GM19025 (cell line): ENCODE measurements around the gene ACTN4.
A peak's percentile ranks its signal among the peaks of the same experiment; 100 is the strongest.

Source experiments
- ATAC-seq: cut with Tn5 transposase; IDR thresholded peaks from one replicate; pipeline ENCODE4 v1.9.1; 2021; ENCODE audit warnings: mild to moderate bottlenecking, low read depth, moderate library complexity; ENCODE audit not compliant: unreplicated experiment

ACTN4 gene

DNA sequence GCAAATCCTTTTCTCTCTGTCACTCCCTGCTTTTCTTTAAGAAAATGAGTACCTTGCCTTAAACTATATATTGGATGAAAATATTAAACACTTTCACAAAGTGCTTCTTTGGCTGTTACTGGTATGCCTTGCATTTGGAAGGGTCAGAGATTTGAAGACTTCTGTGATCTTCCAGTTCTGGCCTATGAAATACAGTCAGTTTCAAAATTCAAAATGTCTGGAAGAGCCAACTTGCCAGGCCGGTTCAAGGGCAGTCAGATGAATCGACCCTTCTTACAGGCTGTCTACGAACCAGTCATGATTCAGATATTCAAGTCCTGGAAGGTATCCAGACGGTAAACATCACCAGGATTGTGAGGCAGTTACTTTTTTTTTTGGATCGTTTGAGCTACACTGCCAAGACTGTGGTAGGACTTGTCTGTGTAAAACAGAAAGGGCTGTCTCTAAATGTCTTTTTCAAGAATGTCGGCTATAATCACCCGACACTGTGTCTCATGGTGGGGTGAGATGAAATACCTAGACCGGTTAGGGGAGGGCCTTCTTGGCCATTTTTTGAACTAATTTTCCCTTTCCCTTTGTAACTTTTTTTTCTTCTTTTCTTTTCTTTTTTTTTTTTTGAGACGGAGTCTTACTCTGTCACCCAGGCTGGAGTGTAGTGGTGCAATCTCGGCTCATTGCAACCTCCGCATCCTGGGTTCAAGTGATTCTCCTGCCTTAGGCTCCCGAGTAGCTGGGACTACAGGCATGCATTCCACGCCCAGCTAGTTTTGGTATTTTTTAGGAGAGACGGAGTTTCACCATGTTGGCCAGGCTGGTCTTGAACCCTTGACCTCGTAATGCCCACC, 11.2 kb downstream of the ACTN4 start:
- ATAC-seq = no peak

GRCh38 chr19:38660724-38661123, 13.3 kb downstream of the ACTN4 start:
- no peak for ATAC-seq

DNA sequence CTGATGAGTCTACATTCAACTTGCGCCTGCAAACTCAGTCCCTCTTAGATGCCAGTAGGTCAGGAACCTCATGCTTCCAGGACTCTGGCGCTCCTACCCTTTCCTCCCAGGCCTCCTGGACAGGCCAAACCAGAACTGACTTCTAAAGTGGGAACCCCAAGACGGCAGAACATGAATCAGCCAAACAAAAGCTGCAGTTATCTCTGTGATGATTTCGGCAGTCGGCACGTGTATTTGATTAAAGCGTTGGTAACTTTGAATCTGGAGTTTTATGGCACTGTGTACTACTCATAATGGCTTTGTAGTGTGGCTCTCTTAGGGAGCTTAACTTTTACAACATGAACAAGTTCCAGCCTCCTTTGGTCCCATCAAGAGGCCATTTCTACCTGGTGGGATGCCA, 13.7 kb downstream of the ACTN4 start:
- ATAC-seq = no peak

- ATAC-seq = no peak
These were observed 14.5 kb downstream of the ACTN4 start for GRCh38 chr19:38661996-38662395.

DNA sequence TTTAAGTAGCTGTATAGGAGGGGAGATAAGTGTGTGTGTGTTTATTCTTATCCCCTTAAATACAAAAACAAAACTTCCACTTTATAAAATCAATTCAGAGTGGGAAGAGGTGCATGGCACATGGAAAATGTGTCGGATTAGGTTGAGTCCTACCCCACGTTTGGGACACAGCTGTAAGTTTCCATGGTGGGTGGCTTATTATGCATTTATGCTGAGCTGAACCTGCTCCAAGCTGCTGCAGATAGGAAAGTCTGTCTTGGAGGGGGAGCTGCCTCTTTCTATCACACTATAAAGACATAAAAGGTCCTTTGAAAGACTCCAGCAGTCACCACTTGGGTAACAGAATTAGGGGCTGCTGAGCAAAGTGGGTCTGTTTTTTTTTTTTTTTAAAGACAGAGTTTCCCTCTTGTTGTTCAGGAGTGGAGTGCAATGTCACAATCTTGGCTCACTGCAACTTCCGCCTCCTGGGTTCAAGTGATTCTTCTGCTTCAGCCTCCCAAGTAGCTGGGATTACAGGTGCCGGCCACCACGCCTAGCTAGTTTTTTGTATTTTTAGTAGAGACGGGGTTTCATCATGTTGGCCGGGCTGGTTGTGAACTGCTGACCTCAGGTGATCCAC, 15.2 kb downstream of the ACTN4 start:
- ATAC-seq = no peak

DNA sequence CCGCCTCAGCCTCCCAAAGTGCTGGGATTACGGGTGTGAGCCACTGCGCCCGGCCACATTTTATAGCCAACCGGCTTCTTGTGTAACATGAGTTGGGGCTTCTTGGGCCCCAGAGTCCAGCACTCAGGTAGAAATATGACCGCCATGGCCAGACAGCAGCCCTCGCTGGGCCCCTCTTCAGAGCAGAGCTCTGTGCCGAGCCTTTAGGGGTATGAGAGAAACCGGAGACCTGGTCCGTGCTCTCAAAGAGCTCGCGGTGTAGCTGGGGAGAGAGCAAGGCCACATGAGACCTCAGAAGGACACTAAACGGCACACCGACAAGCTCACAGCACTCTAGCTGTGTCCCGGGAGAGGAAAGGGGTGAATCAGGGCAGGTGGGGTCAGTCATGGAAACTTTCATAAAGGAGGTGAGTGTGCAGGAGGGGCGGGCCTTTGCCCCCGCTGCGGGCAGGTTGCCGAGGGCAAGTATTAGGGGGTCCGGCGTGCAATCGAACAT, 15.8 kb downstream of the ACTN4 start:
- ATAC-seq = no peak

DNA sequence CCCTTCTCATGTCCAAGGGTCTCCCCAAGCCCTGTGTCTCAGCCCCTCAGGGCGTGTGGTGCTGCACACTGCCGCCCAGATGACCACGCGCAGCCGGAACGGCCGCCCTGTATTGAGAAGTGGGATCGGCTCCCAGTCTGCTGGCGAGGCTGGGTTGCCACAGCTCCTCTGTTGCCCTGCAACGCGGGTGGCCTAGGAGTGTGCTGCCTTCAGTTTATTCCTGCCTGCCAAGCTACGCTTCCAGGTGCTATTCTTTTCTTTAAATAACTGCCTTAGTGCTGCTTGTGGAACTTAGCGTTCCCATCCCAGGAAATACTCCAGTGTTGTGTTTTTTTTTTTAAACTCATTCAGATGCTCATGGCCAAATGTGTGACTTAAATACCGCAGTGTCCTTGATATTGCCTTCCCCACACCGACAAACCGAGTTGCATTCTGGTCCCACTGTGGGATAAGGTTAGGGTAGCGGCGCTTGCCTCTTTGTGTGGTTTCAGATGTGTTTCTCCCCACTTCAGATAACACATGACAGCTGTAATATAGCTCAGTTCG, 16.6 kb downstream of the ACTN4 start:
- ATAC-seq = no peak

- ATAC-seq = no peak
These were observed 17.2 kb downstream of the ACTN4 start for GRCh38 chr19:38664503-38665211.

DNA sequence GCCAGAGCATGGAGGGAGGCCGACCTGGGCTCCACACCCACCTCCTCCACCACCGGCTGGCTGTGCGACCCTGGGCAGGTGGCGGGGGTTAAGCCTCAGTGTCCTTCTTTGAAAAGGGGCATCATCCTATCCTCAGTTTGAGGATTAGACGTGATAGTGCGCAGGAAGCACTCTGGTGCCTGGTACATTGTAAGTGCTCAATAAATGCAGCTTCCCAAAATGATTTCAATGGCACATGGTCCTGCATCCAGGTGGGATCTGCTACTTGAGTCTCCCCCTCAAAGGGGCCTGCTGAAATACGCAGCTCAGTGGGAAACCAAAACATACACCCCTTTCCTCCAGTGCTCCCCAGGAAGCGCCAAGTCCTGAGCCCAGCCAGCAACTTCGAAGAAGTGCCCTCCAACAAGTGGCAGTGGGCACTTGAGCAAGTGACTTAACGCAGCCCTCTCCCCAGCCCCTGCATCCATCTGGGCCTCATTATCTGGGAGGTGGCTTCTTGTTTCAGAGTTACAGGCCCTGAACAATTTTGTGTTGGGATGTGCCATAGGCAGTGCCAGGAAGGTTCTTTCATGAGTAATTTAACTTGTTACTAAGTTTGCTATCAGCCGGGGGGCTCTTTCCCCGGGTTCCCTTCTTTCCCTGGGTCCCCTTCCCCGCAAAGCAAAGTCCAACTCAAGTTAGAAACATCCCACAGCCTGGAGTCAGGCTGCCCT, 17.9 kb downstream of the ACTN4 start:
- no peak for ATAC-seq

DNA sequence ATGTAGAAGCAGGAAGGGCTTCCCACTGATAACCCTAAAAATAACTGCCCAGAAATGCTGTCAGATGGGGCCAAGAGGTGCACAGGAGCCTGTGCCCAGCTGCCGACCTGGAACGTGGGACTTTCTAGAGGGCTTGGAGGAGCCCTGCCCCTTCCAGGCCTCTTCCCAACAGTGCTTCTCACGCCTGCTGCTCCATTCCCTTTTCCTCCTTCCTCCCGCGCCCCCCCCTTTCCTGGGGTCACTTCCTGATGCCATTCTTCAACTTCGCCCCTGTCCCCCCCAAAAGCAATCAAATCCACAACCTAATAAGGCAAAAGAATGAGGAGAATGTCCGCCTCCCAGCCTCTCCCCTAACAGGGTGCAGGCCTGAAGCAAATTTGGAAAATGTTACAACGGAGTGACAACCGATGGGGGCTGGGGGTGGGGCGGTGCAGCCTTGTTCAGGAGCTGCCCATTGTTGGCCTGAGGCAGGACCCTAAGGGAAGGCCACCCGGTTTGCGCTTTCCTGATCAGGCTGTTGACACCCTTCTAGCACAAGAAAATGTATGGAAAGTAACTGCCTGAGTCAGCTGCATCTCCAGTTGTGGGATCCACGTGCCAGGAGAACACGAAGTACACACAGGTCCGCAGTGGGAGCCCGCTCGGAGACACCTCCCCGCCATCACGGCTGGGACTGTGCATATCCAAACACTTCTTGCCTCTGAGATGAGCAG, 18.7 kb downstream of the ACTN4 start:
- no peak for ATAC-seq

DNA sequence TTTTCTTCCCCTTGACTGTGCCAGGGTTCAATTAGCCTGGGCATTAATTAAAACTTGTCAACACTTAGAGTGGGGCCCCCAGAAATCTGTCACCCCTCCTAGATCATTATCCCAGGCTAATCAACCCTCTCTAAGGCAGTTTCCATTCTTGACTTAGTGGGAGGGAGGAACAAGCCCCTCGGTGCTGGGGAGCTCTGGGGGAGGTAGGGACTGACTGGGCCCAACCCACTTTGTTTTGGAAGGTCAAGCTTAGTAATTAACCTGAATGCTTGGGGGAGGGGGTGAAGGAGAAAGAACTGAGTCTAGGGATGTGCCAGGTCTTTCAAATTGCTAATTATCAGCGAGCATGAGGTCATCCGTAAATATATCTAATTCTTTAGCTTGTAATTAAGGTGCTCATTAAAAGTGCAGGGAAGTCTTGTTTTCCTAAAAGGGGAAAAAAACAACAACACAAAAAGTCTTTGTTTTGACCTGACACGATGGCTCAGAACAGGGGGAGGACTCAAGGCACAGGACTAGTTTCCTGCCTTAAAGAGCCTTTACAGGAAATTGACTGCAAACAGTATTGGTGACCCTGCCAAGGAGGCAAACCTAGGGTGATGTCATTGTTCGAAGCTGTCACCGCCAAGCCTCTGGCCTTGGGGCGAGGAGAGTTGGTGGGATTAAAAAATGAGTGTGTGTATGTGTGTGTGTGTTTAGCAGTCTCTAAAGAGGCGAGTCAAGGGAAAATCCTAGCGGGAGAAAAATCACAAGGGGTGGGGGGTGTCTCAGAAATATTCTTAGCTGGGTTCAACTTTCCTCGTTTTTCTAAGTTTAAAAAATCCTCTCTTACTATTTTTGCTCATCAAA, 19.4 kb downstream of the ACTN4 start:
- peak; percentile 48 for ATAC-seq

- ATAC-seq = no peak
These were observed 20.3 kb downstream of the ACTN4 start for GRCh38 chr19:38667661-38668171.

DNA sequence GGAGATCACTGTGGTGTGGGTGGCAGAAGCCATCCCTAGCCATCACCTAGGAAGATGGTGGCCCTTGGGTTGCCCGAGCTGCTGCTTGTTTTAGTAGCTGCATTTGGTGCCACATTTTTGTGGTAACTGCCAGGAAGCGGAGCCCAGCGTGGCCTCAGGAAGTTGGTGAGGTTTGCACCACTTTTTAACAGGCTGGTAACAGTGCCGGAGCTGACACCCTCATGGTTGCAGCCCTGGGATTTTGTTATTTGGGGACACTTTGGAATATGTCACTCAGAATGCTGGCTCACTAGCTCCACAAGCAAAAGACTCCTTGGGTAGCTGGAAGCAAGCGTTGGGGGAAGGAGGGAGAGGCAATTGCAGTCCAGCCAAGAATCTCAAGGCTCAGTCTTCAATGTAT, 22.1 kb downstream of the ACTN4 start:
- ATAC-seq = no peak

DNA sequence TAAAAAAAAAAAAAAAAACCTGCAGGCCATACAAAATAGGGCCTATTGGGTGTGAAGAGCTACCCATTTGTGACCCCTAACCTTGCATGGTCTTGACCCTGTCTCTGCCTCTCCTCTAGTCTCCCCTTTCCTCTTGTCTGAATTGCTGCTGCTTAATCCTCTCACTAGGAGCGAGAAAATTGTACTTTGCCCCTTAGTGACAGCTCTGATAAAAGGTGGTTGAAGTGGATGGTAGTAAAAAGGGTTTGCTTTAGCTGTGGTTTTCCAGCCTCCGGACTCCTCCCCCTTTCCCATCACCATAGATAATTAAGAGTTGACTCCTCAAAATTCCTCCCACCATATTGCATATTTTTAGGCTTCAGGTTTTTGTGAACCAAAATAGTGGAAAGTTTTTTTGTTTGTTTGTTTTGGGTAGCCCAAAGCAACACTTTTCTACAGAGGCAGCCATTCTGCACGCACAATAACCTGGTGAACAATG, 23.5 kb downstream of the ACTN4 start:
- ATAC-seq = no peak

DNA sequence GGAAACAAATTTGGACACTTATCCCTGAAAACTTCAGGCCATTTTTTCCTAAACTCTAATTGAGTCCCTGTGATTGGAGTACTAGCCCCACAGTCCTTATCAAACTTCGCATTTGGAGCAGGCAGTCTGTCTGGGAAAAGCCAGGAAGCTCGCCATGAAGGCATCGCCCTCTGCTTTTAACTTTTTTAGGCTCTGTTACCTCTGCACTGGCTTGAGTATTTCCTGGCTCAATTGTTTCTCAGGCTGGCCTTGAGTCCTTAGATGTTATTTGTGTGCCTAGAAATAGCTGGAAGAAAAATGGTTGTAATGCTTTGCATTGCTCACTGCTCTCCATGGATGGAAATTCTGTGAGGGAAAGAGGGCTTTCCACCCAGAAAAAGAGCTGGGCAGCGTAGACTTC, 24.2 kb downstream of the ACTN4 start:
- no peak for ATAC-seq

GRCh38 chr19:38673030-38673429, 25.6 kb downstream of the ACTN4 start:
- no peak for ATAC-seq

DNA sequence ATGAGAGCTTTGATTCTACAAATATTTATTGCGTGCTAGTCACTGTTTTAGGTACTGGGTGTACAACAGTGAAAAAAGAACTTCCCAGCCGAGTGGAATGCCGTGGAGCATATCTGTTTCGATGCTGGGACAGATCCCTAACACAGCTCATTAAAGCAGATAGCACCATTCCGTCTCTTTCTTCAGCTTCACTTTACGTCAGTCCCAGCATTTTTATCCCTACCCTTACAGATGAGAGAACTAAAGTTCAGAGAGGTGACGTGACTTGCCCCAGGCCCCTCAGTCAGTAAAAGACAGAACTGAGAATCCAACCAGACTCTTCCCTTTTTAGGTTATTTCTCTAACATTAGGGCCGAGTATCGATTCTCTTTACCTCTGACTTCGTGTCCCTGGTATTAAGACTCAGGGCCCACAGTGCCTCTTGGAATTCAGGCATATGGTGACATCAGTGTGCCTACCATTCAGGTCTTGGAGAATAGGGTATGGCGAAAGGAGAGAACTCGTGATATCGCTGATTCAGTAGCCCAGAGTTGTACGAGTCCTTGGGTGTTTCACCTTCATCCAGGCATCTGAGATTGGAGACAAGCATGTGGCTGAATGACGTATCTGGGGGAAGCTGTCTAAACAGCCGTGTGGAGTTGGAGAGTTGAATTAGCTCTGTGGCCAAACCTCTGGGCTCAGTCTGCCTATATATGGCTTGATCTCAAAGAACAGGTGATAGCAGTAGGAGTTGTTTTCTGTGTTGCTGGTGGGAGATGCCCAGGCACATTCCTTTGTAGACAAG, 27.1 kb downstream of the ACTN4 start:
- ATAC-seq = no peak

- ATAC-seq = no peak
These were observed 28.2 kb downstream of the ACTN4 start for GRCh38 chr19:38675611-38676010.
